Fibroblast of skin of right quadriceps (primary cell): ENCODE results near the gene TLK1.
"Not testable (repeated sequence)": the region's sequence is repeated elsewhere in the genome, so short reads cannot be mapped to it uniquely, and the experiment has no call there.

ENCODE experiments used
- DNase-seq: peaks from one replicate; pipeline ENCODE4 v3.0.0-alpha.2; 2013

TLK1 gene

GRCh38 chr2:171139860-171140259 lies 20.8 kb downstream of the TLK1 start:
- DNase-seq, result no peak

- DNase-seq, result no peak
Measured at GRCh38 chr2:171136024-171136423, 24.7 kb downstream of the TLK1 start.

- peak; percentile 3 for DNase-seq
Measured at GRCh38 chr2:171134624-171135230, 26.0 kb downstream of the TLK1 start.

GRCh38 chr2:171132086-171132485 lies 28.6 kb downstream of the TLK1 start:
- no peak for DNase-seq

- DNase-seq, result no peak
Measured at GRCh38 chr2:171128461-171128860, 32.2 kb downstream of the TLK1 start.

GRCh38 chr2:171124541-171124940 lies 36.2 kb downstream of the TLK1 start:
- DNase-seq, result no peak

GRCh38 chr2:171109571-171109970 lies 51.1 kb downstream of the TLK1 start:
- DNase-seq, result no peak

- no peak for DNase-seq
Measured at GRCh38 chr2:171109020-171109419, 51.7 kb downstream of the TLK1 start.

GRCh38 chr2:171107803-171108202 lies 52.9 kb downstream of the TLK1 start:
- no peak for DNase-seq

- peak; percentile 3 for DNase-seq
Measured at GRCh38 chr2:171104379-171104778, 56.3 kb downstream of the TLK1 start.

GRCh38 chr2:171102802-171103201 lies 57.9 kb downstream of the TLK1 start:
- DNase-seq, result no peak

- no peak for DNase-seq
Measured at GRCh38 chr2:171100370-171100769, 60.3 kb downstream of the TLK1 start.

GRCh38 chr2:171098607-171099006 lies 62.1 kb downstream of the TLK1 start:
- DNase-seq, result no peak

GRCh38 chr2:171095014-171095582 lies 65.6 kb downstream of the TLK1 start:
- no peak for DNase-seq

GRCh38 chr2:171091517-171091916 lies 69.2 kb downstream of the TLK1 start:
- DNase-seq, result not testable (repeated sequence)

- no peak for DNase-seq
Measured at GRCh38 chr2:171089489-171089888, 71.2 kb downstream of the TLK1 start.

GRCh38 chr2:171088057-171088834 lies 72.4 kb downstream of the TLK1 start:
- DNase-seq, result no peak

- no peak for DNase-seq
Measured at GRCh38 chr2:171087547-171087946, 73.1 kb downstream of the TLK1 start.

GRCh38 chr2:171086352-171087290 lies 74.1 kb downstream of the TLK1 start:
- peak; percentile 41 for DNase-seq

- DNase-seq, result no peak
Measured at GRCh38 chr2:171084128-171084527, 76.6 kb downstream of the TLK1 start.

- no peak for DNase-seq
Measured at GRCh38 chr2:171083451-171083850, 77.2 kb downstream of the TLK1 start.

GRCh38 chr2:171081649-171082111 lies 79.0 kb downstream of the TLK1 start:
- DNase-seq, result no peak

GRCh38 chr2:171080607-171081006 lies 80.1 kb downstream of the TLK1 start:
- no peak for DNase-seq
